H9 (cell line): ENCODE data around the gene RAD21L1. TPM values are rescaled to one million over a fixed set of nuclear protein-coding genes. Genes with fewer than 3 reads are reported as not detected.

Source experiments
- DNase-seq: peaks from one replicate; pipeline ENCODE4 v3.0.0-alpha.2; 2017
- H2AFZ ChIP-seq: one replicate; pipeline ENCODE4 v1.6.1; 2013; ENCODE audit warnings: mild to moderate bottlenecking, low read length, control low read depth, moderate library complexity
- H2AK5ac ChIP-seq: 2 replicates; pipeline ENCODE4 v1.6.1; 2013; ENCODE audit warnings: low read length, control low read depth, mixed read lengths; ENCODE audit not compliant: insufficient read length
- H2BK120ac ChIP-seq: one replicate; pipeline ENCODE4 v1.6.1; 2013; ENCODE audit warnings: low read depth, mild to moderate bottlenecking, low read length, control low read depth, inconsistent platforms; ENCODE audit not compliant: poor library complexity, severe bottlenecking
- H2BK12ac ChIP-seq: 2 replicates; pipeline ENCODE4 v1.6.1; 2013; ENCODE audit warnings: low read length, control low read depth, mixed read lengths, low read depth; ENCODE audit not compliant: insufficient read length
- H2BK15ac ChIP-seq: 2 replicates; pipeline ENCODE4 v1.6.1; 2013; ENCODE audit warnings: low read depth, low read length, control low read depth
- H2BK20ac ChIP-seq: one replicate; pipeline ENCODE4 v1.6.1; 2013; ENCODE audit warnings: low read depth, mild to moderate bottlenecking, low read length, control low read depth, inconsistent platforms; ENCODE audit not compliant: poor library complexity, severe bottlenecking
- H2BK5ac ChIP-seq: 2 replicates; pipeline ENCODE4 v1.6.1; 2013; ENCODE audit warnings: low read length, control low read depth, mixed read lengths; ENCODE audit not compliant: insufficient read length
- H3K14ac ChIP-seq: 2 replicates; pipeline ENCODE4 v1.6.1; 2013; ENCODE audit warnings: low read length, control low read depth; ENCODE audit not compliant: insufficient read depth
- H3K18ac ChIP-seq: 2 replicates; pipeline ENCODE4 v1.6.1; 2013; ENCODE audit warnings: low read depth, mild to moderate bottlenecking, mixed read lengths, low read length, control low read depth; ENCODE audit not compliant: insufficient read length
- H3K23ac ChIP-seq: 2 replicates; pipeline ENCODE4 v1.6.1; 2013; ENCODE audit warnings: low read length, control low read depth, mixed read lengths, low read depth; ENCODE audit not compliant: insufficient read length
- H3K23me2 ChIP-seq: 2 replicates; pipeline ENCODE4 v1.6.1; 2013; ENCODE audit warnings: low read depth, mild to moderate bottlenecking, mixed read lengths, low read length, control low read depth; ENCODE audit not compliant: insufficient read length, poor library complexity, severe bottlenecking
- H3K27ac ChIP-seq: 2 replicates; pipeline ENCODE4 v1.5.1; 2013; ENCODE audit warnings: low read length, control low read depth, mixed read lengths, low read depth; ENCODE audit not compliant: insufficient read length
- H3K27me3 ChIP-seq: 2 replicates; pipeline ENCODE4 v1.6.1; 2013; ENCODE audit warnings: low read length, control low read depth, inconsistent platforms; ENCODE audit not compliant: insufficient read depth
- H3K4ac ChIP-seq: 2 replicates; pipeline ENCODE4 v1.6.1; 2013; ENCODE audit warnings: low read depth, mild to moderate bottlenecking, control low read depth, inconsistent platforms, low read length, moderate library complexity
- H3K4me1 ChIP-seq: 2 replicates; pipeline ENCODE4 v1.6.1; 2013; ENCODE audit warnings: low read length, control low read depth, inconsistent platforms; ENCODE audit not compliant: insufficient read depth
- H3K4me2 ChIP-seq: 2 replicates; pipeline ENCODE4 v1.6.1; 2013; ENCODE audit warnings: low read length, control low read depth, mixed read lengths; ENCODE audit not compliant: insufficient read length, insufficient read depth
- H3K56ac ChIP-seq: 2 replicates; pipeline ENCODE4 v1.6.1; 2013; ENCODE audit warnings: low read depth, mild to moderate bottlenecking, mixed read lengths, low read length, control low read depth; ENCODE audit not compliant: insufficient read length
- H3K79me1 ChIP-seq: 2 replicates; pipeline ENCODE4 v1.6.1; 2013; ENCODE audit warnings: low read depth, mild to moderate bottlenecking, moderate library complexity, low read length, control low read depth, inconsistent platforms; ENCODE audit not compliant: insufficient read depth, poor library complexity, severe bottlenecking
- H3K79me2 ChIP-seq: 2 replicates; pipeline ENCODE4 v1.6.1; 2013; ENCODE audit warnings: low read length, control low read depth, inconsistent platforms; ENCODE audit not compliant: insufficient read depth
- H3K9ac ChIP-seq: 2 replicates; pipeline ENCODE4 v1.6.1; 2013; ENCODE audit warnings: low read length, control low read depth, mixed read lengths; ENCODE audit not compliant: insufficient read length; ENCODE audit errors: extremely low read depth
- H3K9me3 ChIP-seq: one replicate; pipeline ENCODE4 v1.6.1; 2013; ENCODE audit warnings: low read depth, low read length, inconsistent platforms; ENCODE audit not compliant: control insufficient read depth
- H3T11ph ChIP-seq: one replicate; pipeline ENCODE4 v1.6.1; 2013; ENCODE audit warnings: mild to moderate bottlenecking, low read length, control low read depth, inconsistent platforms
- H4K20me1 ChIP-seq: one replicate; pipeline ENCODE4 v1.6.1; 2013; ENCODE audit not compliant: control insufficient read depth, insufficient read length, insufficient read depth
- H4K5ac ChIP-seq: 2 replicates; pipeline ENCODE4 v1.6.1; 2013; ENCODE audit warnings: low read depth, mild to moderate bottlenecking, mixed read lengths, low read length, control low read depth; ENCODE audit not compliant: insufficient read length
- H4K8ac ChIP-seq: replicated peaks from 2 replicates; pipeline ENCODE4 v1.6.1; 2013; ENCODE audit warnings: low read length, control low read depth, mixed read lengths, low read depth; ENCODE audit not compliant: insufficient read length
- H4K91ac ChIP-seq: 2 replicates; pipeline ENCODE4 v1.6.1; 2013; ENCODE audit warnings: low read depth, mild to moderate bottlenecking, moderate library complexity, mixed read lengths, low read length, control low read depth; ENCODE audit not compliant: insufficient read length
- H3K27ac Mint-ChIP-seq, 3 experiments: 2 replicates in 2 of 3; 3 replicates in 1 of 3; pipeline ENCODE4 v1.8.0; 2020 to 2021; ENCODE audit warnings: mixed read lengths in 3 of 3, mild to moderate bottlenecking in 1 of 3, moderate library complexity in 1 of 3
- H3K27me3 Mint-ChIP-seq: 2 replicates; pipeline ENCODE4 v1.8.0; 2021; ENCODE audit warnings: low read depth, mild to moderate bottlenecking, moderate library complexity, mixed read lengths
- H3K36me3 Mint-ChIP-seq, 3 experiments: 2 replicates in 2 of 3; 3 replicates in 1 of 3; pipeline ENCODE4 v1.8.0; 2020 to 2021; ENCODE audit warnings: low read depth in 3 of 3, mixed read lengths in 3 of 3; ENCODE audit not compliant: insufficient read depth in 1 of 3
- H3K4me1 Mint-ChIP-seq, 2 experiments: 2 replicates each; pipeline ENCODE4 v1.8.0; 2020; ENCODE audit warnings: mixed read lengths in 2 of 2
- H3K4me3 Mint-ChIP-seq, 2 experiments: 2 replicates in 1 of 2; 3 replicates in 1 of 2; pipeline ENCODE4 v1.8.0; 2020 to 2021; ENCODE audit warnings: mild to moderate bottlenecking in 2 of 2, mixed read lengths in 2 of 2, moderate library complexity in 1 of 2
- H3K9me3 Mint-ChIP-seq, 2 experiments: 2 replicates in 1 of 2; 3 replicates in 1 of 2; pipeline ENCODE4 v1.8.0; 2020; ENCODE audit warnings: mild to moderate bottlenecking in 2 of 2, mixed read lengths in 2 of 2, moderate library complexity in 1 of 2
- WGBS: extraction: QIAGEN DNeasy Blood & Tissue Kit; methylation state at CpG from one replicate; pipeline ENCODE4 v1.1.7; 2013; ENCODE audit warnings: missing lambda C conversion rate, low lambda C conversion rate, mixed read lengths; ENCODE audit not compliant: insufficient read length; ENCODE audit errors: extremely low coverage; 5-methylcytosine and 5-hydroxymethylcytosine counted together
- total RNA-seq: library from RNA; stranded (reverse); gene quantifications from 2 replicates; pipeline ENCODE4 v1.2.1, GENCODE V29; 2021
- TF ChIP-seq, protein P1 (sequence below): fragments of 200-600 bp; sonication (generic); conservative IDR thresholded peaks from 3 replicates; pipeline ENCODE4 v1.8.0; 2021; ENCODE audit warnings: antibody characterized with exemption, mild to moderate bottlenecking

The RAD21L1 gene
- total RNA-seq, 1 experiment from 2014 or later = not detected

DNA sequence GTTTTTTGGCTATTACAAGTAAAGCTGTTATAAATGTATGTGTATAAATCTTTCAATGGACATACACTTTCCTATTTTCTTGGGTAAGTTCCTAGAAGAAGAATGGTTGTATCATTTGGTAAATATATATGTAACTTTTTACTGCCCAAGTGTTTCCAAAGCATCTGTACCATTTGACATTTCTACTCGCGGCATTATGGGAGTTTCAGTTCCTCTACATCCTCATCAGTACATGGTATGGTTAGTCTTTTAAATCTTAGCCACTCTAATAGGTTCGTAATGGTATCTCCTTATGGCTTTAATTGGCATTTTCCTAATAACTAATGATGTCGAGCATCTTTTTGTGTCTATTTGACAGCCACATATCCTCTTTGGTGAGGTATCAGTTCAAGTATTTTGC is 53.1 kb downstream of the RAD21L1 start:
- H2BK5ac ChIP-seq = no peak overlapping the region
- H3K79me1 ChIP-seq = no peaks in the 10 kb centered on the region
- Mint-ChIP-seq H3K36me3 (no peaks in the 10 kb centered on the region), H3K27me3 (peaks cover 1% of the 10 kb centered on the region), H3K27ac (no peak overlapping the region), H3K4me3 (no peak overlapping the region), H3K4me1 (0 out of 4 replicates have a peak, but pooled peaks cover 0 to 3% of the 10 kb centered on the region in 2 experiments), H3K9me3 (no peaks in the 10 kb centered on the region)
- no peak for DNase-seq
- H3K4ac ChIP-seq = no peak overlapping the region
- H3K23ac ChIP-seq = no peak overlapping the region
- H3K27me3 ChIP-seq = no peaks in the 10 kb centered on the region
- no peak overlapping the region for H3K14ac ChIP-seq
- H4K91ac ChIP-seq = no peak overlapping the region
- no peak overlapping the region for H3K56ac ChIP-seq
- no peak overlapping the region for H3K4me2 ChIP-seq
- H3T11ph ChIP-seq = no peak overlapping the region
- H3K18ac ChIP-seq = no peak overlapping the region
- no peak overlapping the region for H2BK15ac ChIP-seq
- H4K20me1 ChIP-seq = peaks cover 2% of the 10 kb centered on the region
- no peaks in the 10 kb centered on the region for H3K23me2 ChIP-seq
- H2AFZ ChIP-seq = no peak overlapping the region
- WGBS = no CpG with 5 or more reads among the region's 4 CpGs
- no peak overlapping the region for H2BK120ac ChIP-seq
- H4K8ac ChIP-seq = no peak overlapping the region
- no peak overlapping the region for H2AK5ac ChIP-seq
- no peaks in the 10 kb centered on the region for H3K9me3 ChIP-seq
- no peaks in the 10 kb centered on the region for H3K79me2 ChIP-seq
- H2BK12ac ChIP-seq = no peak overlapping the region
- H2BK20ac ChIP-seq = no peak overlapping the region
- TF ChIP-seq, protein P1, sequence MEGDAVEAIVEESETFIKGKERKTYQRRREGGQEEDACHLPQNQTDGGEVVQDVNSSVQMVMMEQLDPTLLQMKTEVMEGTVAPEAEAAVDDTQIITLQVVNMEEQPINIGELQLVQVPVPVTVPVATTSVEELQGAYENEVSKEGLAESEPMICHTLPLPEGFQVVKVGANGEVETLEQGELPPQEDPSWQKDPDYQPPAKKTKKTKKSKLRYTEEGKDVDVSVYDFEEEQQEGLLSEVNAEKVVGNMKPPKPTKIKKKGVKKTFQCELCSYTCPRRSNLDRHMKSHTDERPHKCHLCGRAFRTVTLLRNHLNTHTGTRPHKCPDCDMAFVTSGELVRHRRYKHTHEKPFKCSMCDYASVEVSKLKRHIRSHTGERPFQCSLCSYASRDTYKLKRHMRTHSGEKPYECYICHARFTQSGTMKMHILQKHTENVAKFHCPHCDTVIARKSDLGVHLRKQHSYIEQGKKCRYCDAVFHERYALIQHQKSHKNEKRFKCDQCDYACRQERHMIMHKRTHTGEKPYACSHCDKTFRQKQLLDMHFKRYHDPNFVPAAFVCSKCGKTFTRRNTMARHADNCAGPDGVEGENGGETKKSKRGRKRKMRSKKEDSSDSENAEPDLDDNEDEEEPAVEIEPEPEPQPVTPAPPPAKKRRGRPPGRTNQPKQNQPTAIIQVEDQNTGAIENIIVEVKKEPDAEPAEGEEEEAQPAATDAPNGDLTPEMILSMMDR = no peak
- no peaks in the 10 kb centered on the region for H3K4me1 ChIP-seq
- no peak overlapping the region for H3K27ac ChIP-seq
- H4K5ac ChIP-seq = no peak overlapping the region
- no peak overlapping the region for H3K9ac ChIP-seq
